GM21619 (cell line): ENCODE measurements around the gene PTOV1.

Experiments
- ATAC-seq: cut with Tn5 transposase; IDR thresholded peaks from one replicate; pipeline ENCODE4 v1.9.1; 2021; ENCODE audit not compliant: unreplicated experiment

The PTOV1 gene

GRCh38 chr19:49873129-49873521 lies 22.2 kb downstream of the PTOV1 start:
- no peak for ATAC-seq

- ATAC-seq, result no peak
These were observed 22.9 kb downstream of the PTOV1 start for GRCh38 chr19:49873834-49874233.

DNA sequence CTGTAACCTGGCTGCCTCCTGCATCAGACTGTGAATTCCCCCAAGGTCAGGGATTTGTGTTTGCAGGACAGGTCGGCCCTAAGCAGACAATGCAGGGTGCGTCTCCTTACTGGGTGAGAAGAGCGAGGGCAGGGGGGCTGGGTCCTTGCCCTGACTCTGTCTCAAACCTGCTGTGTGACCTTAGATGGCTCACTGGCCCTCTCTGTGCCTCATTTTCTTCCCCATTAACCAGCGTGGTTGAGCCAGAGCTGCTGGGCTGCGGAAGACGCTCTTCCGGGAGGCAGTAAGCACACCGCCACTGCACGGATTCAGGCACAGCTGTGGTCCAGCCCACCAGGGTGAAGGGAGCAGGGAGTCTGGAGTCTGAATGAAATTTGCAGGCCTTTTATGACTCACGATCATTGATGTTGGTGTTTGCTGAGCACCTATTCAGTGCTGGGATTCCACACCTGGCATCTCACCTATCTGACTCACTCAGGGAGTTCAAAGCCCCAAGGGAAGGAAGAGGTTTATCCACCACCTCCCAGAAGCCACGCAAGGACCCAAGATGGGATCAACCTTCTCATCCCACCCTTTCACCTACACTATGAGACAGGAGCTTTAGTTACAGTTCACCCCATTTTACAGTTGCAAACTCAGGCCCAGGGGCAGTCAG lies 23.7 kb downstream of the PTOV1 start:
- ATAC-seq, result no peak

DNA sequence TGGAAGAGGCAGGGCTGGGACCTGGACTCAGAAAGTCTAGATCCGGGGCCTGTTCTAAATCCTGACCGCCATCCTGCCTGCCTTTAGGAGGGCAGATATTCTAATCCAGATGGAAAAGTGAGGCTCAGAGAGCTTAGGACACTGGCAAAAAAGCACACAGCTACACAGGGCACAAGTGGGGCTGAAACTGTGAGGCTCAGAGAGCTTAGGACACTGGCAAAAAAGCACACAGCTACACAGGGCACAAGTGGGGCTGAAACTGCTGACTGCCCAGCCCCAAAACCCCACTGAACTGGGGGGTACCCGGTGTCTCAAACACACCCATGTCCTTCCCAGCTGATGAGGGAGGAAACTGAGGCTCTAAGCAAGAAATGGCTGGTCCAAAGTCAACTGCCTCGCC lies 24.2 kb downstream of the PTOV1 start:
- ATAC-seq, result no peak

GRCh38 chr19:49875857-49876421 lies 25.0 kb downstream of the PTOV1 start:
- no peak for ATAC-seq

GRCh38 chr19:49876422-49877019 lies 25.6 kb downstream of the PTOV1 start:
- peak; percentile 38 for ATAC-seq

- ATAC-seq, result peak; percentile 58
These were observed 26.3 kb downstream of the PTOV1 start, which contains the start of the genes AKT1S1 and TBC1D17 for GRCh38 chr19:49877020-49877878. Gene AKT1S1 (minus strand): TSS chr19:49877355. CDS start chr19:49873295, 4,060 bp downstream. Gene TBC1D17 (plus strand): TSS chr19:49877702. CDS start chr19:49877724, 22 bp downstream.

GRCh38 chr19:49877879-49878743 lies 27.2 kb downstream of the PTOV1 start:
- ATAC-seq, result peak; percentile 36

DNA sequence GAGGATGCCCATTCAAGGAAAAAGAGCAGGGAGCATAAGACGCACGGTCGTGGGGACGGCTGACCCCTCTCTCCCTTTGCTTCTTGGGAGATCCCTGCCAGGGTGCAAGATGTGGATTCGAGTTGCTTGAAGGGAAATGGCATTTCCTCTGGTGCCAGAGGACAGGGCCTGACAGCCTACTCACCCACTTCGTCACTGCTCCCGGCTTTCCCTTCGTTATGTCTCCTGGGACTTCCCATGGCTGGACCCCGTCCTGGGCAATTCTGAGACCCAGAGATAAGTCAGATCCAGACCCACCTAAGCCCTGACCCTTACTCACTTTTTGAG lies 27.7 kb downstream of the PTOV1 start:
- ATAC-seq, result no peak

- no peak for ATAC-seq
These were observed 28.4 kb downstream of the PTOV1 start for GRCh38 chr19:49879243-49879963.

GRCh38 chr19:49880162-49880869 lies 29.4 kb downstream of the PTOV1 start:
- no peak for ATAC-seq

DNA sequence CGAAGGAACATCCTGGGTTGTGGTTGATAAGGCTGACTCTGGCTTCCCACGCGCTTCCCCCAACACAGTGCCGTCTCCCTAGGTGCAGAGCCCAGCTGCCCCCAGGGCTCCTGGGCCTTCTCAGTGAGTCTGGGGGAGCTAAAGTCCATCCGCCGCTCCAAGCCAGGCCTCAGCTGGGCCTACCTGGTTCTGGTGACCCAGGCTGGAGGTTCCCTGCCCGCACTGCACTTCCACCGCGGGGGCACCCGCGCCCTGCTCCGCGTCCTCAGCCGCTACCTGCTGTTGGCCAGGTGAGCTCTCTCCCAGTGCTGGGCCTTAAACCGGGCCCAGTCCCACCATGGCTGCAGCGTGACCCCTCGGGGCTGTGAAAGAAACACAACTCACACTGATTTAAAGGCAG lies 30.2 kb downstream of the PTOV1 start:
- ATAC-seq, result no peak

DNA sequence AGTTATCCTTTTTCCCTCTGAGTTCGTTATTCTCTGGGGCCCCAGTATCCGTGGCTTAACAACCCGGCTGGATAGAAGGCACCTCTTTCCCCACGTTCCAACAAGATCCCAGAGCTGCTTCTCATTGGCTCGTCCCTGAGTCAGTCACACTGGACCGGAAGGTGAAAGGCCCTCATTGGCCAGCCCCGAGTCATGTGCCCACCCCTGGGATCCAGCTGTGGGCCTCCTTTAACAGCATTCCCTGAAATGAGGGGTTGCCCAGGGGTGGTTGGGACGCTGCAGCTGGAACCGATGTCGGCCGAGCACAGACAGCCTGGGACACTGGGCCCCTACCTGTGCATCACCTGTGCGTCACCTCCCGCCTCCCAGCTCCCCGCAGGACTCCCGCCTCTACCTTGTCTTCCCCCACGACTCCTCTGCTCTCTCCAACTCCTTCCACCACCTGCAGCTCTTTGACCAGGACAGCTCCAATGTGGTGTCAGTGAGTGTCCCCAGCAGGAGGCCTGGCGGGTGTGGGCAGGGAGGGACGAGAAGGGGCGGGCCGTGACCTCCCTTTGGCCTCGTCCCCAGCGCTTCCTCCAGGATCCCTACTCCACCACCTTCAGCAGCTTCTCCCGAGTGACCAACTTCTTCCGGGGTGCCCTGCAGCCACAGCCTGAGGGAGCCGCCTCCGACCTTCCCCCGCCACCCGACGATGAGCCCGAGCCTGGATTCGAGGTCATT lies 30.9 kb downstream of the PTOV1 start:
- ATAC-seq, result no peak

GRCh38 chr19:49882643-49883042 lies 31.7 kb downstream of the PTOV1 start:
- no peak for ATAC-seq

GRCh38 chr19:49883094-49883493 lies 32.1 kb downstream of the PTOV1 start:
- ATAC-seq, result no peak

DNA sequence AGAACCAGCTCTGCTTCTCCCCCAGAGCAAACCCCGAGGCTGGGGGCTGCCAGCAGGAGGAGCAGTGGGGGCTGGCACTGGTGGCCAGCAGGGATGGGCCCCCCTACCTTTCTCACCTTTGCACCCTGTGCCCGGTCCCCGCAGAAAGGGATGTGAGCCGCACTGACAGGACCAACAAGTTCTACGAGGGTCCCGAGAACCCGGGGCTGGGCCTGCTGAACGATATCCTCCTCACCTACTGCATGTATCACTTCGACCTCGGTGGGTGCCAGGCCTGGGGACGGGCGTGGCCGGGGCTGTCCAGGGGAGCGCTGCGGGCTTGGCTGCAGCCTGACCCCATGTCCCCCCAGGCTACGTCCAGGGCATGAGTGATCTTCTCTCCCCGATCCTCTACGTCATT lies 33.1 kb downstream of the PTOV1 start:
- no peak for ATAC-seq

- no peak for ATAC-seq
These were observed 33.8 kb downstream of the PTOV1 start for GRCh38 chr19:49884760-49885159.

- ATAC-seq, result no peak
These were observed 36.2 kb downstream of the PTOV1 start for GRCh38 chr19:49887037-49887664.
